Measurements from ENCODE around the gene RYR1.
A peak's percentile ranks its signal among the peaks of the same experiment; 100 is the strongest.
"Not testable (repeated sequence)": the region's sequence is repeated elsewhere in the genome, so short reads cannot be mapped to it uniquely, and the experiment has no call there.

Gene RYR1

DNA sequence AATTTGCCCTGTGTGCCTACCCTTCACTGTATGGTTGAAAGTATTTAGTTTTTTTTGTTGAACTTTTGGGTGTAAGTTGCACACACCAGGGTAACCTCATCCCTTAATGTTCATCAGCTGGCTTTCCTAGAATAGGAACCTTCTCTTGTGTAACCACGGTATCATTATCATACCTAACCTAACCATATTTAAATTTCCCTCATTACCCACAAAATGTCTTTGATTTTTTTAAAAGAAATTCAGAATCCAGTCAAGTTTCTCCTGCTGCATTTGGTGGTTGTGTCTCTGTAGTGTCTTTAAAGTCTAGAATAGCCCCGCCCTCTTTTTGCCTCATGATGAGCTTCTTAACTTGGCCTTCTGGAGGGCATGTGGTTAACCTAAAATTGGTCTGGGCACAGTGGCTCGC lies 80.3 kb downstream of the RYR1 start:
- DNase-seq (ENCODE audit: low read depth), result no peak
- no peak overlapping the region for H3K4me3 ChIP-seq (ENCODE audit: low read depth, low read length)
- TF ChIP-seq, protein P1, sequence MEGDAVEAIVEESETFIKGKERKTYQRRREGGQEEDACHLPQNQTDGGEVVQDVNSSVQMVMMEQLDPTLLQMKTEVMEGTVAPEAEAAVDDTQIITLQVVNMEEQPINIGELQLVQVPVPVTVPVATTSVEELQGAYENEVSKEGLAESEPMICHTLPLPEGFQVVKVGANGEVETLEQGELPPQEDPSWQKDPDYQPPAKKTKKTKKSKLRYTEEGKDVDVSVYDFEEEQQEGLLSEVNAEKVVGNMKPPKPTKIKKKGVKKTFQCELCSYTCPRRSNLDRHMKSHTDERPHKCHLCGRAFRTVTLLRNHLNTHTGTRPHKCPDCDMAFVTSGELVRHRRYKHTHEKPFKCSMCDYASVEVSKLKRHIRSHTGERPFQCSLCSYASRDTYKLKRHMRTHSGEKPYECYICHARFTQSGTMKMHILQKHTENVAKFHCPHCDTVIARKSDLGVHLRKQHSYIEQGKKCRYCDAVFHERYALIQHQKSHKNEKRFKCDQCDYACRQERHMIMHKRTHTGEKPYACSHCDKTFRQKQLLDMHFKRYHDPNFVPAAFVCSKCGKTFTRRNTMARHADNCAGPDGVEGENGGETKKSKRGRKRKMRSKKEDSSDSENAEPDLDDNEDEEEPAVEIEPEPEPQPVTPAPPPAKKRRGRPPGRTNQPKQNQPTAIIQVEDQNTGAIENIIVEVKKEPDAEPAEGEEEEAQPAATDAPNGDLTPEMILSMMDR (IDR thresholded peaks at IDR 0.05; ENCODE audit: low read depth, low read length, missing control alignments), result no peak

DNA sequence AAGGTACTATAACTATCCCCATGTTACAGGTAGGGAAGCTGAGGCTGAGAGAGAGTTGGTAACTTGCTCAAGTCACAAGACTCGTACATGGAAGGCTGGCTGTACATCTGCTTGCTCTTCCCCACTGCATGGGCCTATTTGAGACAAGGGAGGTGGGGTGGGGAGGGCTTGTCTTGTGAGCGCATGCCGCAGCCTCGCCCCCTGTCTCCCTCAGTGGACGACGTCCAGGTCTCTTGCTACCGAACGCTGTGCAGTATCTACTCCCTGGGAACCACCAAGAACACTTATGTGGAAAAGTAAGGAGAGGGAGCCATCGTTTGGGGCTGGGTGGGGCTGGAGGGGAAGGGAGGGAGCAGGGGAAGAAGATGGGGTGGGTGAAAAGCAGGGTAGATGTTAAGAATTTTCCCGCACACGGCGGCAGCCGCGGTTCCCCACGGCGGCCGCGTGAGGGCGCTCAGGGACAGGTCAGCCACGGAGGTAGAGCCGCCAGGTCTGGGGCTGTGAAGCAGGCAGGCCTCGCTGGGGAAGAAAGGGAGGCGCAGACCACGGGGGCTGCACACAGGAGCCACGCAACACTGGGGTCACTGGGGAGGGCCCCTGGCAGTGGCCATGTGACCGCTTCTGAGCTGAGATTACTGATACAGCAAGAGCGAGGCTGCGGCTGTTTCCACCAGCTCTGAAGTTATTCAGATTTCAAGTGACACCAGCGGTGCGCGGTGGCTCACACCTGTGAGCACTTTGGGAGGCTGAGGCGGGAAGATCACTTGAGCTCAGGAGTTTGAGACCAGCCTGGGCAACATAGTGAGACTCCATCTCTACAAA lies 81.5 kb downstream of the RYR1 start:
- H3K4me3 ChIP-seq (ENCODE audit: low read depth, low read length), result no peak overlapping the region
- DNase-seq (ENCODE audit: low read depth), result no peak
- TF ChIP-seq, protein P1 (IDR thresholded peaks at IDR 0.05; ENCODE audit: low read depth, low read length, missing control alignments), result peak; percentile 96

DNA sequence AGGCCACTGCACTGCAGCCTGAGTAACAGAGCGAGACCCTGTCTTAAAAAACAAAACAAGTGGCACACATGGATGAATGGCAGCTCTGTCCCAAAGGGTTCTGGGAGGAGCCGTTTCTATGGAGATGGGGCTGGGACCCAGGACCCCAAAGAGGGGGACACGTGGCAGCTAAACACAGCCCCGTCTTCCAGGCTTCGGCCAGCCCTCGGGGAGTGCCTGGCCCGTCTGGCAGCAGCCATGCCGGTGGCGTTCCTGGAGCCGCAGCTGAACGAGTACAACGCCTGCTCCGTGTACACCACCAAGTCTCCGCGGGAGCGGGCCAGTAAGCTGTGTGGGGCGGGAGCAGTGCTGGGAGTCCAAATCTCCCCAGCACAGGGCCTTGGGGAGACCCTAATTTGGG lies 82.4 kb downstream of the RYR1 start:
- DNase-seq (ENCODE audit: low read depth), result no peak
- H3K4me3 ChIP-seq (ENCODE audit: low read depth, low read length), result no peak overlapping the region
- TF ChIP-seq, protein P1 (IDR thresholded peaks at IDR 0.05; ENCODE audit: low read depth, low read length, missing control alignments), result no peak

DNA sequence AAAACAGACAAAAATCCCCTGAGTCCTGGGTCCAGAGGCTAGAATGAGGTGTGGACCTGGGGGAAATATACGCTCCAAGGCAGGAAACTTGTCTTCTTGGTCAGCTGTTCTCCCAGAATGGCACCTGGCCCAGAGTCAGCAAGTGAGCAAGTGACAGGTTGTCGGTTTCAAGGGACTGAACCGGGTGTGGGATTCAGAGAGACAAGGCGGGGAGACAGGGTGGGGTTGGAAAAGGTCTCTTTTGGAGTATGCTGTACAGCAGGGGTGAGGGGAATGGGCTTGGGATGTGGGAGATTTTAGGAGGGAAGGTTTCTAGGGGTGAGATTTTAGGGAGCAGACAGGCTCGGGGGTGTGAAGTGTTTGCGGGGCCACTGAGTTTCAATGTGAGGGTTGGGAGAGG lies 83.3 kb downstream of the RYR1 start:
- TF ChIP-seq, protein P1 (IDR thresholded peaks at IDR 0.05; ENCODE audit: low read depth, low read length, missing control alignments), result no peak
- DNase-seq (ENCODE audit: low read depth), result no peak
- no peak overlapping the region for H3K4me3 ChIP-seq (ENCODE audit: low read depth, low read length)

DNA sequence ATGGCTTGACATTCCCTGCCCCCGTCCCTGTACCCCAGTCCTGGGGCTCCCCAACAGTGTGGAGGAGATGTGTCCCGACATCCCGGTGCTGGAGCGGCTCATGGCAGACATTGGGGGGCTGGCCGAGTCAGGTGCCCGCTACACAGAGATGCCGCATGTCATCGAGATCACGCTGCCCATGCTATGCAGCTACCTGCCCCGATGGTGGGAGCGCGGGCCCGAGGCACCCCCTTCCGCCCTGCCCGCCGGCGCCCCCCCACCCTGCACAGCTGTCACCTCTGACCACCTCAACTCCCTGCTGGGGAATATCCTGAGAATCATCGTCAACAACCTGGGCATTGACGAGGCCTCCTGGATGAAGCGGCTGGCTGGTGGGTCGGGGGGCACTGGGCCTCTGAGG lies 83.8 kb downstream of the RYR1 start:
- TF ChIP-seq, protein P1 (IDR thresholded peaks at IDR 0.05; ENCODE audit: low read depth, low read length, missing control alignments), result no peak
- no peak overlapping the region for H3K4me3 ChIP-seq (ENCODE audit: low read depth, low read length)
- DNase-seq (ENCODE audit: low read depth), result no peak

DNA sequence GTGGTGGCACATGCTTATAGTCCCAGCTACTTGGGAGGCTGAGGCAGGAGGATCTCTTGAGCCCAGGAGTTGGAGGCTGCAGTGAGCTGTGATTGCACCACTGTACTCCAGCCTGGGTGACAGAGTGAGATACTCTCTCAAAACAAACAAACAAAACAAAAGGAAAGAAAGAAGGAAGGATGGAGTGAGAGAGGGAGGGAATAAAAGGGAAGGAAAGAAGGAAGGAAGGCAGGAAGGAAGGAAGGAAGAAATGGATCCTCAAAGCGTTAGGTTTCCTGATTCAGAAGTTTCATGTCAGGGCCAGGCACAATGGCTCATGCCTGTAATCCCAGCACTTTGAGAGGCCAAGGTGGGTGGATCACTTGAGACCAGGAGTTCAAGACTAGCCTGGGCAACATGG lies 84.5 kb downstream of the RYR1 start:
- not testable (repeated sequence) for H3K4me3 ChIP-seq (ENCODE audit: low read depth, low read length); DNase-seq (ENCODE audit: low read depth)

DNA sequence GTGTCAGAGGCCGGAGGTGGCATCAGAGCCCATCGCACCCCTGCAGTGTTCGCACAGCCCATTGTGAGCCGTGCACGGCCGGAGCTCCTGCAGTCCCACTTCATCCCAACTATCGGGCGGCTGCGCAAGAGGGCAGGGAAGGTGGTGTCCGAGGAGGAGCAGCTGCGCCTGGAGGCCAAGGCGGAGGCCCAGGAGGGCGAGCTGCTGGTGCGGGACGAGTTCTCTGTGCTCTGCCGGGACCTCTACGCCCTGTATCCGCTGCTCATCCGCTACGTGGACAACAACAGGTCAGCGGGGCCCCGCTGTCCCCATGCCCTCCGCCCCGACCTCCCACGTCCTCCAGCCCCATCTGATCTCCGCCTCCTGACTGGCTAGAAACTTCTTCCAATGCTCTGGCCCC lies 85.7 kb downstream of the RYR1 start:
- no peak overlapping the region for H3K4me3 ChIP-seq (ENCODE audit: low read depth, low read length)
- no peak for DNase-seq (ENCODE audit: low read depth)
- TF ChIP-seq, protein P1 (IDR thresholded peaks at IDR 0.05; ENCODE audit: low read depth, low read length, missing control alignments), result no peak

Data from GM12864 (cell line).